ENCODE data around the gene SNCB.
A peak's percentile ranks its signal among the peaks of the same experiment; 100 is the strongest.

SNCB gene

DNA sequence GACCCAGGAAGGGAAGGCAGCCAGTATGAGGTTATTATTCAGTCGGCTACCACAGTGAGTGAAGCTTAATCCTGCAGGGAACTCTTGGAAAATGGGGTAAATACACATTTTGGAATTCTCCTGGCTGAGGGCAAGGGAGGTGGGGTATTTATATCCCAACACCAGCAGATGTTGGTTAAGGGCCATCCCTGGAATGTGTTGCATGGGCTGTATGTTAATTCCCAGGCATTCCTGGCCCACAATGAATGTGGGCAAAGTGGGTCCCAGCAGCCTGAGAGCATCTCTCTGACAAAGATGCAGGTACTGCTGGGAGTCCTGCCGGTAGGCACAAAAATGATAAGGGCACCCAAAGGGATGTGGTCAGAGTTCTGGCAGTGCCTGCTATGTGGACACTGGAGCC lies 17.5 kb downstream of the SNCB start:
- no peak for DNase-seq (ENCODE audit: low spot score)

DNA sequence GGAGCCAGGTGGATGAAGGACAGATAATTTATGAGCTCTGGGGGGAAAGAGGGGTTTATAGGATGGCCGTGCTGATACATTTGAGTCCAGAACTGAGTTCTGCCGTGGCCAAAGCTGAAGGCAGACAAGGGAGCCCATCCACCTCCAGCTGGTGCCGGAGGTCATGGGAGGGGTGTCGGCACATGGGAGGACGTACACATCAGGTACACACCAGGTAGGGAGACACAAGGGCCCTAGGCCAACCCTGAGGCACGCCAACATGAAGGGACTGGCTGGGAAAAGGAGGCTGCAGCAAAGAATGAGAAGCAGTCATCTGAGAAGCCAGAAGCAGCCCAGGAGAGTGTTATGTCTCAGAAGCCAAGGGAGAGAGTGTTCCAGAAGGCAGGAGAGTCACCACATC lies 18.3 kb downstream of the SNCB start:
- TF ChIP-seq, protein P1, sequence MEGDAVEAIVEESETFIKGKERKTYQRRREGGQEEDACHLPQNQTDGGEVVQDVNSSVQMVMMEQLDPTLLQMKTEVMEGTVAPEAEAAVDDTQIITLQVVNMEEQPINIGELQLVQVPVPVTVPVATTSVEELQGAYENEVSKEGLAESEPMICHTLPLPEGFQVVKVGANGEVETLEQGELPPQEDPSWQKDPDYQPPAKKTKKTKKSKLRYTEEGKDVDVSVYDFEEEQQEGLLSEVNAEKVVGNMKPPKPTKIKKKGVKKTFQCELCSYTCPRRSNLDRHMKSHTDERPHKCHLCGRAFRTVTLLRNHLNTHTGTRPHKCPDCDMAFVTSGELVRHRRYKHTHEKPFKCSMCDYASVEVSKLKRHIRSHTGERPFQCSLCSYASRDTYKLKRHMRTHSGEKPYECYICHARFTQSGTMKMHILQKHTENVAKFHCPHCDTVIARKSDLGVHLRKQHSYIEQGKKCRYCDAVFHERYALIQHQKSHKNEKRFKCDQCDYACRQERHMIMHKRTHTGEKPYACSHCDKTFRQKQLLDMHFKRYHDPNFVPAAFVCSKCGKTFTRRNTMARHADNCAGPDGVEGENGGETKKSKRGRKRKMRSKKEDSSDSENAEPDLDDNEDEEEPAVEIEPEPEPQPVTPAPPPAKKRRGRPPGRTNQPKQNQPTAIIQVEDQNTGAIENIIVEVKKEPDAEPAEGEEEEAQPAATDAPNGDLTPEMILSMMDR (IDR thresholded peaks at IDR 0.05; ENCODE audit: extremely low read depth, missing control alignments): no peak
- DNase-seq (ENCODE audit: low spot score): no peak

More for the DNA sequence above, 17.5 kb downstream of the SNCB start:
- TF ChIP-seq, protein P1 (IDR thresholded peaks at IDR 0.05; ENCODE audit: extremely low read depth, missing control alignments): no peak

DNA sequence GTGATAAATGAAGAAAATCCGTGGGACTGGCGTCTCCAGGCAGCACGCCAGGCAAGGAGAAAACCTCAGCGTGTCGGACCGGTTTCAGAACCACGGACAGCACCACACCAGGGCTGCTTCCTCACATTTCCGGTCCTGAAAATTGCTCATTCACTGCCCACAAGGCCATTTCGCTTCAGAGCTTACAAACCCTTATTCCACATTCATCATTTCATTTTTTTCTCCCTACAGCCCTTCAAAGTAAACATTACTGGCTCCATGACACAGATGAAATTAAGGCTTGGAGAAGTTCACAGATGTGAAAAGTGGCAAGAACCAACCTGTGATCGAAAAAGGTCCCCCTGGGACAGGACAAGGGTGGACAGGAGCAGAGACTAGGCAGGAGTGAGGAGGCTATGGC lies 18.9 kb downstream of the SNCB start:
- TF ChIP-seq, protein P1 (IDR thresholded peaks at IDR 0.05; ENCODE audit: extremely low read depth, missing control alignments): no peak
- peak; percentile 68 for DNase-seq (ENCODE audit: low spot score)

DNA sequence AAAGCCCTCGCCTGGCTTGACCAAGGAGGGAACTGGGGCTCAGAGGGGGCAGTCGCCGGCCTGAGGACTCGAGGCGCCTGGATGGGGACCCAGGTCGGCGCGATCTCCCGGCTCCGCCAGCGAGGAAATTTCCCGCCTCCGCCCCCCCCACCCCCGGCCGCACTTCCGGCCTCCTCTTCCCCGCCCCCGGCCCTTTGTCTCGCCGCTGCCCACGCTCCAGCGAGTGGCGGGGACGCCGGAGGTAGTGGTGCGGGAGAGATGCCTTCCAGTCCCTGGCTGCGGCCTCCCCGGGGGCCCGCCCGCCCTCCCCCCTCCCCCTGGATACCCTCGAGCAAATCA lies 19.9 kb downstream of the SNCB start:
- TF ChIP-seq, protein P1 (IDR thresholded peaks at IDR 0.05; ENCODE audit: extremely low read depth, missing control alignments): no peak

DNA sequence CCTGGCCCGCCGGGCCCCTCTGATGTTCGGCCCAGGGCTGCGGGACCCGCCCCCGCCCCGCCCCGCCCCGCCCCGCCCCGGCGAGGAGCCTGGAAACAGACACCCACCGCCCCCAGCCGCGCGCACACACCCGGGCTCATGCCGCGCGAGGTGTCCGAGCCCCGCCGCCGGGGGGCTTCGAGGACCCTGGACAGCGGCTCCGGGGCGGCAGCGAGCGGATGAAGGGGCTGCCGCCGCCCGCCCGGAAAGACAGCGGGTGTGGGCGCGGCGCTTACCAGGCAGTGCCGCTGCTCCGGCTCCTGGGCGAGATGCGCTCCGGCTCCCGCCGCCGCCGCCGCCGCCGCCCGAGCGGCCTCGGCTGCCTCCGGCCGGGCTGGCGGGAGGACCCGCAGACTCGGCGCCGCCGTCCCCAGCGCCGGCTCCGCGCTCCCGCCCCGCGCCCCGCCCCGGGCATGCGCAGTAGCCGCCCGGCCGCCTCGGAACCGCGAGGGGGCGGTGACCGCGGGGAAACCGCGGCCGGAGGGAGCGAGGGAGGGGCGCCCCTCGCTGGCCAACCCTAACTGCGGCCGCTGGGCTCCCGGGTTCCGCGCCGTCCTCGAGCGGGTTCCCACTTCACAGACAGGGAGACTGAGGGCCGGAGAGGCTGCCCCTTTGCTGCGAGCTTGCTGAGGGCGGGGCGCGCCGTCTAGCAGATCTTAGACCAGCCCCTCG lies 20.5 kb downstream of the SNCB start, which contains the start of gene GPRIN1:
GPRIN1 (minus strand) TSS at position 433 of the 711 bp plus-strand sequence. CDS start 10,322 bp downstream, outside the sequence.
- peak; percentile 99 for DNase-seq (ENCODE audit: low spot score)
- TF ChIP-seq, protein P1 (IDR thresholded peaks at IDR 0.05; ENCODE audit: extremely low read depth, missing control alignments): peak; percentile 29

More for the DNA sequence above, 19.9 kb downstream of the SNCB start:
- no peak for DNase-seq (ENCODE audit: low spot score)

DNA sequence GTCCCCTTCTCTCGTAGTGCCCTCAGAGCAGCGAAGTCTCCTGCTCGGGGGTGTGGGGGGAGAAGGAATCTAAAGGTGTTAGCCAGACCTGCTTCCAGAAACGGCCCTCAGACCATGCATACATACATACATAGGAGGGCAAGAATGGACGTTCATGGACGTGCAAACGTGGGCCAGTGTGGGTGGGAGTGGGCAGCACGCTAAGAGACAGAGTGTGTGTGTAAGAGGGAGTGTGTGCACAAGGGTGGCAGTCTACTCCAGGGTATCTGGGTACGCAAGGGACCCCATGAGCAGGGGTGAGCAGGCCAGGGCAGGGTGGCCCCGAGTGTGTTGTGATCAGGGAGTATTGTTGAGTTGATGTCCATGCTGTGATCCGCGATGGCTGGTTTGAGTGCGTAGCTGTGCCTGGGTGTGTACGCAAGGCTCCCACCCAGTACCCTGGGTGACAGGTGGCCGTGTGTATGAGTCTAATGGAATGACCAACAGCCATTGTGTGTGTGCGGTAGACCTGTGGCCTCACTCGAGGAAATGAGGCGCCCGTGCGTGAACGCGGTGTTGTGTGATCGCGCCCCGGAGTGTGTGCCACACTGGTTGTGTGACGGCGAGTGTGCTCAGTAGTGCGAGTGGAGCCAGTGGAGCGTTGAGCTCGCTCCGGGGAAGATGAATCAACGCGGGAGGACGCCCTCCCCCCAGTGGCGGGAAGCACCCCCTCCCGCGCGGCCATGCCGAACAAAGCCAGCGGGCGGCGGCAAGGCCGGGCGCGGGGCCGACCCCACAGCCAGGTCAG lies 21.2 kb downstream of the SNCB start:
- TF ChIP-seq, protein P1 (IDR thresholded peaks at IDR 0.05; ENCODE audit: extremely low read depth, missing control alignments): no peak
- DNase-seq (ENCODE audit: low spot score): no peak

DNA sequence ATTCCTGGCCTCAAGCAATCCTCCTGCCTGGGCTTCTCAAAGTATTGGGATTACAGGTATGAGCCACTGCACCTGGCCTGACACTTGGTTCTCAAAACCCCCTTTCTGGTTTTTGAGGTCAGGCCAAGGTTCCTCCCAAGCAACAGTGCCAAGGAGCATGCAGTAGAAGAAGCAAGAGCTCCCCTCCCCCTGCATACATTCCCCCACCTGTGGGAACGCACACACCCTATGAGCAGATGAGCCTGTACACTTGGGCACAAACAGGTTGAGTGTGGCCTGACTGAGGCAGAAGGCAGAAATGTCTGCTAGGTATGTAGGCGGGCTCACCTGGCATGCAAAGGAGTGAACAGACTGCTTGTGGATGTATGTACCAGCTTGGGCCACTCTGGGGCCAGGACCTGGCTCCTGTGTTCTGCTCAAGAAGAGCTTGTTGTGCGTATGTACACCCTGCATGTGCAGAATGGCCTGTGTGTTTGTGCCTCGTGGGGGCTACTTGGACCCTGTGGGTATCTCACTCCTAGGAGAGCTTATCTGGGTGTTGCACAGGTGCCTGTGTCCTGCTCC lies 22.1 kb downstream of the SNCB start:
- no peak for DNase-seq (ENCODE audit: low spot score)
- TF ChIP-seq, protein P1 (IDR thresholded peaks at IDR 0.05; ENCODE audit: extremely low read depth, missing control alignments): no peak
